Smooth muscle cell (in vitro differentiated cells): Measurements from ENCODE around the gene WDR45B. TPM values are rescaled to one million over a fixed set of nuclear protein-coding genes. Genes with fewer than 3 reads are reported as not detected.

Experiments
- DNase-seq: peaks from one replicate; lab custom pipeline; 2025; ENCODE audit not compliant: unreplicated experiment; lab: John Stamatoyannopoulos, UW
- H2AFZ ChIP-seq: fragments of 200-600 bp; sonication (generic); 2 replicates; pipeline ENCODE4 v1.6.0; 2016; ENCODE audit warnings: antibody characterized with exemption, low read depth, mild to moderate bottlenecking
- H3F3A ChIP-seq: fragments of 200-600 bp; sonication (generic); 2 replicates; pipeline ENCODE4 v1.6.0; 2017; ENCODE audit warnings: antibody characterized with exemption, low read depth
- H3K27ac ChIP-seq: fragments of 200-600 bp; sonication (generic); 2 replicates; pipeline ENCODE4 v1.5.1; 2016; ENCODE audit warnings: low read depth, mild to moderate bottlenecking
- H3K27me3 ChIP-seq: fragments of 200-600 bp; sonication (generic); 2 replicates; pipeline ENCODE4 v1.6.1; 2016; ENCODE audit warnings: low read depth, mild to moderate bottlenecking
- H3K36me3 ChIP-seq: fragments of 200-600 bp; sonication (generic); 2 replicates; pipeline ENCODE4 v1.5.1; 2016; ENCODE audit warnings: low read depth
- H3K4me1 ChIP-seq: fragments of 200-600 bp; sonication (generic); 2 replicates; pipeline ENCODE4 v1.5.1; 2016; ENCODE audit warnings: low read depth
- H3K4me2 ChIP-seq: fragments of 200-600 bp; sonication (generic); 2 replicates; pipeline ENCODE4 v1.6.0; 2016; ENCODE audit warnings: mild to moderate bottlenecking
- H3K4me3 ChIP-seq: fragments of 200-600 bp; sonication (generic); 2 replicates; pipeline ENCODE4 v1.5.1; 2016; ENCODE audit warnings: mild to moderate bottlenecking
- H3K79me2 ChIP-seq: fragments of 200-600 bp; sonication (generic); 2 replicates; pipeline ENCODE4 v1.6.0; 2016; ENCODE audit warnings: low read depth, mild to moderate bottlenecking
- H3K9ac ChIP-seq: fragments of 200-600 bp; sonication (generic); 2 replicates; pipeline ENCODE4 v1.6.0; 2016; ENCODE audit warnings: low read depth
- H3K9me3 ChIP-seq: fragments of 200-600 bp; sonication (generic); replicated peaks from 2 replicates; pipeline ENCODE4 v1.5.1; 2016; ENCODE audit warnings: low read depth
- H4K20me1 ChIP-seq: fragments of 200-600 bp; sonication (generic); 2 replicates; pipeline ENCODE4 v1.6.0; 2016; ENCODE audit warnings: low read depth
- WGBS: methylation state at CpG from one replicate; pipeline ENCODE4 v1.1.7; 2016; ENCODE audit warnings: low lambda C conversion rate; 5-methylcytosine and 5-hydroxymethylcytosine counted together
- polyA plus RNA-seq: library from polyadenylated mRNA; unstranded; fragments of >200 nt; fragmentation: Nextera tagmentation; extraction: Ambion mirVana; gene quantifications from 2 replicates; pipeline ENCODE4 v1.2.1, GENCODE V29; 2016
- total RNA-seq: library from RNA; depleted of rRNA; stranded (reverse); fragments of >200 nt; gene quantifications from 2 replicates; pipeline ENCODE4 v1.2.3, GENCODE V29; 2014
- TF ChIP-seq, protein P1 (sequence below): fragments of 200-600 bp; sonication (generic); IDR thresholded peaks from 2 replicates; pipeline ENCODE4 v1.5.1; 2017; ENCODE audit warnings: borderline replicate concordance, mild to moderate bottlenecking, antibody characterized with exemption; ENCODE audit not compliant: insufficient read depth, poor library complexity, severe bottlenecking

Gene WDR45B
- total and polyA plus RNA-seq, 2 experiments from 2014 or later: 73.0 to 94.6 TPM

GRCh38 chr17:82684228-82684841 lies 36.1 kb upstream of the WDR45B start:
- Histone ChIP-seq H3K27ac (no peak overlapping the region), H3K27me3 (no peaks in the 10 kb centered on the region), H3K4me3 (no peak overlapping the region), H3K79me2 (no peaks in the 10 kb centered on the region), H3F3A (no peaks in the 10 kb centered on the region), H3K36me3 (no peaks in the 10 kb centered on the region), H3K4me1 (no peaks in the 10 kb centered on the region), H3K9ac (no peak overlapping the region), H3K4me2 (no peak overlapping the region), H3K9me3 (peaks cover 17% of the 10 kb centered on the region), H4K20me1 (no peaks in the 10 kb centered on the region), H2AFZ (no peak overlapping the region)
- TF ChIP-seq, protein P1, sequence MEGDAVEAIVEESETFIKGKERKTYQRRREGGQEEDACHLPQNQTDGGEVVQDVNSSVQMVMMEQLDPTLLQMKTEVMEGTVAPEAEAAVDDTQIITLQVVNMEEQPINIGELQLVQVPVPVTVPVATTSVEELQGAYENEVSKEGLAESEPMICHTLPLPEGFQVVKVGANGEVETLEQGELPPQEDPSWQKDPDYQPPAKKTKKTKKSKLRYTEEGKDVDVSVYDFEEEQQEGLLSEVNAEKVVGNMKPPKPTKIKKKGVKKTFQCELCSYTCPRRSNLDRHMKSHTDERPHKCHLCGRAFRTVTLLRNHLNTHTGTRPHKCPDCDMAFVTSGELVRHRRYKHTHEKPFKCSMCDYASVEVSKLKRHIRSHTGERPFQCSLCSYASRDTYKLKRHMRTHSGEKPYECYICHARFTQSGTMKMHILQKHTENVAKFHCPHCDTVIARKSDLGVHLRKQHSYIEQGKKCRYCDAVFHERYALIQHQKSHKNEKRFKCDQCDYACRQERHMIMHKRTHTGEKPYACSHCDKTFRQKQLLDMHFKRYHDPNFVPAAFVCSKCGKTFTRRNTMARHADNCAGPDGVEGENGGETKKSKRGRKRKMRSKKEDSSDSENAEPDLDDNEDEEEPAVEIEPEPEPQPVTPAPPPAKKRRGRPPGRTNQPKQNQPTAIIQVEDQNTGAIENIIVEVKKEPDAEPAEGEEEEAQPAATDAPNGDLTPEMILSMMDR: no peak
- no peak for DNase-seq
- 88% methylated on average over 13 of the region's 13 CpGs for WGBS

GRCh38 chr17:82683534-82683933 lies 35.3 kb upstream of the WDR45B start:
- WGBS: 76% methylated on average over 1 of the region's 1 CpG

GRCh38 chr17:82681547-82681946 lies 33.3 kb upstream of the WDR45B start:
- H3K9ac ChIP-seq: no peak overlapping the region
- H3K27me3 ChIP-seq: no peaks in the 10 kb centered on the region
- no peaks in the 10 kb centered on the region for H3K4me1 ChIP-seq
- TF ChIP-seq, protein P1: no peak
- no peak overlapping the region for H3K4me2 ChIP-seq
- DNase-seq: no peak
- H3K4me3 ChIP-seq: no peak overlapping the region
- H3K27ac ChIP-seq: no peak overlapping the region
- no peak overlapping the region for H2AFZ ChIP-seq
- no peaks in the 10 kb centered on the region for H3K79me2 ChIP-seq
- no peaks in the 10 kb centered on the region for H4K20me1 ChIP-seq
- peaks cover 17% of the 10 kb centered on the region for H3K9me3 ChIP-seq
- no peaks in the 10 kb centered on the region for H3K36me3 ChIP-seq
- no peaks in the 10 kb centered on the region for H3F3A ChIP-seq
- WGBS: 93% methylated on average over 3 of the region's 3 CpGs

More at GRCh38 chr17:82683534-82683933, 35.3 kb upstream of the WDR45B start:
- no peak overlapping the region for H2AFZ ChIP-seq
- TF ChIP-seq, protein P1: no peak
- no peaks in the 10 kb centered on the region for H3K36me3 ChIP-seq
- H3K4me2 ChIP-seq: no peak overlapping the region
- H3K9me3 ChIP-seq: peaks cover 17% of the 10 kb centered on the region
- H3K27me3 ChIP-seq: no peaks in the 10 kb centered on the region
- H3K27ac ChIP-seq: no peak overlapping the region
- H3K9ac ChIP-seq: no peak overlapping the region
- H3K4me3 ChIP-seq: no peak overlapping the region
- H3F3A ChIP-seq: no peaks in the 10 kb centered on the region
- H3K79me2 ChIP-seq: no peaks in the 10 kb centered on the region
- H3K4me1 ChIP-seq: no peaks in the 10 kb centered on the region
- H4K20me1 ChIP-seq: no peaks in the 10 kb centered on the region
- DNase-seq: no peak
